SK-N-SH (cell line): ENCODE measurements around the gene SLC26A11.

Experiments
- POLR2AphosphoS5 ChIP-seq: IDR thresholded peaks from 2 replicates; pipeline ENCODE4 v1.6.1; 2012; ENCODE audit warnings: low read depth, low read length
- TF ChIP-seq, protein P1 (sequence below): IDR thresholded peaks from 2 replicates; pipeline ENCODE4 v1.4.0; 2012; ENCODE audit warnings: low read depth

DNA sequence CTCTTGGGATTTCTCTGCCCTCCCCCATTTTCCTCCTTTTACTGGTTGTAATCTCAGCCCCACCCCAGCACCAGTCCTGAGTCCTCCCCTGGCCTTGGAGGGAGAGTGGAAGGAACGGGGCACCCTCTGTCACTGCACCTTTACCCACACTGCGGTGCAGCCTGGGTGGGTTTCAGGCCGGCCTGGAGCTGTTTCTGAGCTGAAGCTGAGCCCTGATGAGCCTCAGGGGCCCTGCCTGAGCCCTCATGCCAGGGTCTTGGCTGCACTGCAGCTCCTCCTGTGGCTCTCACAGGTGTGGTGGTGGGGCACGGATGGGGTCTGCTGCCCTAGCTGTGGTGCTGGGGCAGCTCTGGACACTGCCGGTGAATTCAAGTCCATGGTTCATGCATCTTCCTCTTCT, 74.9 kb downstream of the SLC26A11 start:
- TF ChIP-seq POLR2AphosphoS5, result no peak
- TF ChIP-seq, protein P1, sequence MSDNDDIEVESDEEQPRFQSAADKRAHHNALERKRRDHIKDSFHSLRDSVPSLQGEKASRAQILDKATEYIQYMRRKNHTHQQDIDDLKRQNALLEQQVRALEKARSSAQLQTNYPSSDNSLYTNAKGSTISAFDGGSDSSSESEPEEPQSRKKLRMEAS, result no peak
